ENCODE results near the gene ATP2C2. TPM values are rescaled to one million over a fixed set of nuclear protein-coding genes. Genes with fewer than 3 reads are reported as not detected.
"Not testable (repeated sequence)": the region's sequence is repeated elsewhere in the genome, so short reads cannot be mapped to it uniquely, and the experiment has no call there.

The ATP2C2 gene
- total and polyA plus RNA-seq, 9 of the 15 experiments (the other 6 are each of a cell fraction or from before 2014, with no cell fraction given), result 0.75 TPM; not detected in 8

DNA sequence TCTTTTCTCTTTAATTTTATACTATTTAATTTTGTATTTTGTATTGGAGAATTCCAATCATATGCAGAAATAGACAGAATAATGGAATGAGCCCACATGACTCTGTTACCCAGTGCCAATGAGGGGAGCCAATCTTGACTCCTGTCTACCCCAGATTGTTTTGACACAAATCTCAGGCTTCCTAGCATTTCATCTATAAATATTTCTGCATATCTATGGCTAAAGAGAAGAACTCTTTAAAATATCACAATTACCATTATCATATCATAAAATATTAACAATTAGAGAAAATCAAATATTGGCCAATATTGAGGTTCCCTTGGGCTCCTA, 23.7 kb downstream of the ATP2C2 start (continued):
- TF ChIP-seq, protein P1, sequence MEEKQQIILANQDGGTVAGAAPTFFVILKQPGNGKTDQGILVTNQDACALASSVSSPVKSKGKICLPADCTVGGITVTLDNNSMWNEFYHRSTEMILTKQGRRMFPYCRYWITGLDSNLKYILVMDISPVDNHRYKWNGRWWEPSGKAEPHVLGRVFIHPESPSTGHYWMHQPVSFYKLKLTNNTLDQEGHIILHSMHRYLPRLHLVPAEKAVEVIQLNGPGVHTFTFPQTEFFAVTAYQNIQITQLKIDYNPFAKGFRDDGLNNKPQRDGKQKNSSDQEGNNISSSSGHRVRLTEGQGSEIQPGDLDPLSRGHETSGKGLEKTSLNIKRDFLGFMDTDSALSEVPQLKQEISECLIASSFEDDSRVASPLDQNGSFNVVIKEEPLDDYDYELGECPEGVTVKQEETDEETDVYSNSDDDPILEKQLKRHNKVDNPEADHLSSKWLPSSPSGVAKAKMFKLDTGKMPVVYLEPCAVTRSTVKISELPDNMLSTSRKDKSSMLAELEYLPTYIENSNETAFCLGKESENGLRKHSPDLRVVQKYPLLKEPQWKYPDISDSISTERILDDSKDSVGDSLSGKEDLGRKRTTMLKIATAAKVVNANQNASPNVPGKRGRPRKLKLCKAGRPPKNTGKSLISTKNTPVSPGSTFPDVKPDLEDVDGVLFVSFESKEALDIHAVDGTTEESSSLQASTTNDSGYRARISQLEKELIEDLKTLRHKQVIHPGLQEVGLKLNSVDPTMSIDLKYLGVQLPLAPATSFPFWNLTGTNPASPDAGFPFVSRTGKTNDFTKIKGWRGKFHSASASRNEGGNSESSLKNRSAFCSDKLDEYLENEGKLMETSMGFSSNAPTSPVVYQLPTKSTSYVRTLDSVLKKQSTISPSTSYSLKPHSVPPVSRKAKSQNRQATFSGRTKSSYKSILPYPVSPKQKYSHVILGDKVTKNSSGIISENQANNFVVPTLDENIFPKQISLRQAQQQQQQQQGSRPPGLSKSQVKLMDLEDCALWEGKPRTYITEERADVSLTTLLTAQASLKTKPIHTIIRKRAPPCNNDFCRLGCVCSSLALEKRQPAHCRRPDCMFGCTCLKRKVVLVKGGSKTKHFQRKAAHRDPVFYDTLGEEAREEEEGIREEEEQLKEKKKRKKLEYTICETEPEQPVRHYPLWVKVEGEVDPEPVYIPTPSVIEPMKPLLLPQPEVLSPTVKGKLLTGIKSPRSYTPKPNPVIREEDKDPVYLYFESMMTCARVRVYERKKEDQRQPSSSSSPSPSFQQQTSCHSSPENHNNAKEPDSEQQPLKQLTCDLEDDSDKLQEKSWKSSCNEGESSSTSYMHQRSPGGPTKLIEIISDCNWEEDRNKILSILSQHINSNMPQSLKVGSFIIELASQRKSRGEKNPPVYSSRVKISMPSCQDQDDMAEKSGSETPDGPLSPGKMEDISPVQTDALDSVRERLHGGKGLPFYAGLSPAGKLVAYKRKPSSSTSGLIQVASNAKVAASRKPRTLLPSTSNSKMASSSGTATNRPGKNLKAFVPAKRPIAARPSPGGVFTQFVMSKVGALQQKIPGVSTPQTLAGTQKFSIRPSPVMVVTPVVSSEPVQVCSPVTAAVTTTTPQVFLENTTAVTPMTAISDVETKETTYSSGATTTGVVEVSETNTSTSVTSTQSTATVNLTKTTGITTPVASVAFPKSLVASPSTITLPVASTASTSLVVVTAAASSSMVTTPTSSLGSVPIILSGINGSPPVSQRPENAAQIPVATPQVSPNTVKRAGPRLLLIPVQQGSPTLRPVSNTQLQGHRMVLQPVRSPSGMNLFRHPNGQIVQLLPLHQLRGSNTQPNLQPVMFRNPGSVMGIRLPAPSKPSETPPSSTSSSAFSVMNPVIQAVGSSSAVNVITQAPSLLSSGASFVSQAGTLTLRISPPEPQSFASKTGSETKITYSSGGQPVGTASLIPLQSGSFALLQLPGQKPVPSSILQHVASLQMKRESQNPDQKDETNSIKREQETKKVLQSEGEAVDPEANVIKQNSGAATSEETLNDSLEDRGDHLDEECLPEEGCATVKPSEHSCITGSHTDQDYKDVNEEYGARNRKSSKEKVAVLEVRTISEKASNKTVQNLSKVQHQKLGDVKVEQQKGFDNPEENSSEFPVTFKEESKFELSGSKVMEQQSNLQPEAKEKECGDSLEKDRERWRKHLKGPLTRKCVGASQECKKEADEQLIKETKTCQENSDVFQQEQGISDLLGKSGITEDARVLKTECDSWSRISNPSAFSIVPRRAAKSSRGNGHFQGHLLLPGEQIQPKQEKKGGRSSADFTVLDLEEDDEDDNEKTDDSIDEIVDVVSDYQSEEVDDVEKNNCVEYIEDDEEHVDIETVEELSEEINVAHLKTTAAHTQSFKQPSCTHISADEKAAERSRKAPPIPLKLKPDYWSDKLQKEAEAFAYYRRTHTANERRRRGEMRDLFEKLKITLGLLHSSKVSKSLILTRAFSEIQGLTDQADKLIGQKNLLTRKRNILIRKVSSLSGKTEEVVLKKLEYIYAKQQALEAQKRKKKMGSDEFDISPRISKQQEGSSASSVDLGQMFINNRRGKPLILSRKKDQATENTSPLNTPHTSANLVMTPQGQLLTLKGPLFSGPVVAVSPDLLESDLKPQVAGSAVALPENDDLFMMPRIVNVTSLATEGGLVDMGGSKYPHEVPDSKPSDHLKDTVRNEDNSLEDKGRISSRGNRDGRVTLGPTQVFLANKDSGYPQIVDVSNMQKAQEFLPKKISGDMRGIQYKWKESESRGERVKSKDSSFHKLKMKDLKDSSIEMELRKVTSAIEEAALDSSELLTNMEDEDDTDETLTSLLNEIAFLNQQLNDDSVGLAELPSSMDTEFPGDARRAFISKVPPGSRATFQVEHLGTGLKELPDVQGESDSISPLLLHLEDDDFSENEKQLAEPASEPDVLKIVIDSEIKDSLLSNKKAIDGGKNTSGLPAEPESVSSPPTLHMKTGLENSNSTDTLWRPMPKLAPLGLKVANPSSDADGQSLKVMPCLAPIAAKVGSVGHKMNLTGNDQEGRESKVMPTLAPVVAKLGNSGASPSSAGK (IDR thresholded peaks at IDR 0.05), result no peak
- TF ChIP-seq SMARCC2 (IDR thresholded peaks at IDR 0.05; ENCODE audit: low read depth) (no peak), EWSR1 (IDR thresholded peaks at IDR 0.05; ENCODE audit: borderline replicate concordance, low read depth, partially characterized antibody) (no peak), ELF1 (tag; IDR thresholded peaks at IDR 0.05) (no peak), ZC3H8 (IDR thresholded peaks at IDR 0.05) (no peak), LEF1 (IDR thresholded peaks at IDR 0.05) (no peak)
- TF ChIP-seq, protein P2, sequence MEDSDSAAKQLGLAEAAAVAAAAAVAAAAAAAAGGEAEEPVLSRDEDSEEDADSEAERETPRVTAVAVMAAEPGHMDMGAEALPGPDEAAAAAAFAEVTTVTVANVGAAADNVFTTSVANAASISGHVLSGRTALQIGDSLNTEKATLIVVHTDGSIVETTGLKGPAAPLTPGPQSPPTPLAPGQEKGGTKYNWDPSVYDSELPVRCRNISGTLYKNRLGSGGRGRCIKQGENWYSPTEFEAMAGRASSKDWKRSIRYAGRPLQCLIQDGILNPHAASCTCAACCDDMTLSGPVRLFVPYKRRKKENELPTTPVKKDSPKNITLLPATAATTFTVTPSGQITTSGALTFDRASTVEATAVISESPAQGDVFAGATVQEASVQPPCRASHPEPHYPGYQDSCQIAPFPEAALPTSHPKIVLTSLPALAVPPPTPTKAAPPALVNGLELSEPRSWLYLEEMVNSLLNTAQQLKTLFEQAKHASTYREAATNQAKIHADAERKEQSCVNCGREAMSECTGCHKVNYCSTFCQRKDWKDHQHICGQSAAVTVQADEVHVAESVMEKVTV (CRISPR knock-in tag; IDR thresholded peaks at IDR 0.05), result no peak

DNA sequence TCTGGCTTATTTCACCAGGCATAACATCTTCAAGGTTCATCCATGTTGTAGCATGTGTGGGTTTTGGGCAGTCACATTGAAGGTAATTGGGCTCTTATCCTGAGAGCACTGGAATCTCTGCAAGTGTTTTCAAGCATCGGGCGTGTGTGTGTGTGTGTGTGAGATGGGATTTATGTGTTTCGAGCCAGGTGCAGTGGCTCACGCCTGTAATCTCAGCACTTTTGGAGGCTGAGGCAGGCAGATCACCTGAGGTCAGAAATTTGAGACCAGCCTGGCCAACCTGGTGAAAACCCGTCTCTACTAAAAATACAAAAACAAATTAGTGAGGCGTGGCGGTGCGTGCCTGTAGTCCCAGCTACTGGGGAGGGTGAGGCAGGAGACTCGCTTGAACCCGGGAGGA, 27.7 kb downstream of the ATP2C2 start:
- H3K4me2 ChIP-seq (ENCODE audit: insufficient read depth, low read length); ATAC-seq; H4K20me1 ChIP-seq (replicated peaks; ENCODE audit: control insufficient read depth, insufficient read depth, low read length); H3K9me1 ChIP-seq (ENCODE audit: control insufficient read depth, insufficient read depth, low read length); H3K4me3 ChIP-seq; H3K27ac ChIP-seq (ENCODE audit: extremely low read depth, low read depth, low read length); DNase-seq (ENCODE audit: extremely low read depth in 1 of 4, low spot score in 3 of 4); H3K9ac ChIP-seq (ENCODE audit: insufficient read depth in 1 of 2, low read depth in 2 of 2, low read length in 2 of 2); FAIRE-seq; H2AFZ ChIP-seq (ENCODE audit: low read depth, low read length); CTCF ChIA-PET (ENCODE audit: low intra/inter-chr PET ratio); in situ Hi-C loops (cut with MboI); H3K9me3 ChIP-seq (replicated peaks; ENCODE audit: control insufficient read depth, insufficient read depth, low read depth, low read length); H3K4me1 ChIP-seq (replicated peaks in 1 of 2; ENCODE audit: control insufficient read depth in 2 of 2, insufficient read depth in 2 of 2, low read length in 2 of 2); H3K36me3 ChIP-seq (ENCODE audit: control insufficient read depth, insufficient read depth, low read length); H3K79me2 ChIP-seq (ENCODE audit: control insufficient read depth, insufficient read depth, low read length); POLR2A ChIA-PET; BruUV-seq (replicated peaks); intact Hi-C loops (cut with micrococcal nuclease): not testable (repeated sequence)
- under 1% methylated on average over 10 of the region's 10 CpGs for WGBS (ENCODE audit: insufficient coverage, low coverage, missing lambda C conversion rate)
- H3K27me3 ChIP-seq (ENCODE audit: control insufficient read depth in 2 of 2, insufficient read depth in 2 of 2, low read length in 2 of 2), result peaks cover 29 to 34% of the 10 kb centered on the region in 2 experiments

All from K562 (cell line).